HepG2 (cell line): Measurements from ENCODE around the gene TAOK3. TPM values are rescaled to one million over a fixed set of nuclear protein-coding genes. Genes with fewer than 3 reads are reported as not detected.

Experiments used
- ATAC-seq: fragments of 200-7000 bp; cut with Tn5 transposase; 3 replicates; pipeline ENCODE4 v1.9.1; 2020; ENCODE audit warnings: mild to moderate bottlenecking, moderate library complexity
- BruUV-seq: library from RNA; stranded (reverse); fragments of 400-500 nt; replicated peaks from 2 replicates; lab custom pipeline; 2021; lab: Mats Ljungman, UMichigan
- CTCF ChIA-PET: fragments of 300-600 bp; formaldehyde crosslinking; extraction: SDS; loops from one replicate; lab custom pipeline; 2021; ENCODE audit warnings: low total read pairs, inconsistent platforms, low intra/inter-chr PET ratio; lab: Yijun Ruan, JAX
- POLR2A ChIA-PET: fragments of 350-600 bp; sonication (Branson Sonifier 250); formaldehyde crosslinking; loops from one replicate; lab custom pipeline; 2020; ENCODE audit warnings: antibody characterized with exemption, inconsistent platforms; lab: Yijun Ruan, JAX
- DNase-seq: peaks from one replicate; pipeline ENCODE4 v3.0.0-alpha.2; 2015; ENCODE audit warnings: low spot score
- FAIRE-seq: peaks from 3 replicates; lab custom pipeline; 2011; peaks lifted over from hg19 to GRCh38; lab: Jason Lieb, UNC
- H2AFZ ChIP-seq: one replicate; pipeline ENCODE4 v1.6.1; 2011; ENCODE audit warnings: low read length, inconsistent platforms
- H3K27ac ChIP-seq: fragments of 300-600 bp; 3 replicates; pipeline ENCODE4 v1.8.0; 2011; ENCODE audit warnings: mixed run types, mild to moderate bottlenecking, mixed read lengths, low read length, inconsistent platforms; ENCODE audit not compliant: insufficient read depth; ENCODE audit errors: extremely low read length
- H3K27me3 ChIP-seq, 2 experiments: fragments of 200-600 bp in 1 of 2; 2 replicates in 1 of 2; 3 replicates in 1 of 2; pipeline versions ENCODE4 v1.6.0 to v1.8.0; 2011; ENCODE audit warnings: low read length in 2 of 2, mild to moderate bottlenecking in 2 of 2, moderate library complexity in 2 of 2, inconsistent platforms in 1 of 2; ENCODE audit not compliant: insufficient read depth in 2 of 2, control insufficient read depth in 1 of 2
- H3K36me3 ChIP-seq, 2 experiments: fragments of 200-600 bp in 1 of 2; replicated peaks in 1 of 2; 2 replicates in 1 of 2; 3 replicates in 1 of 2; pipeline versions ENCODE4 v1.5.1 to v1.8.0; 2011; ENCODE audit warnings: low read length in 2 of 2, inconsistent platforms in 1 of 2; ENCODE audit not compliant: insufficient read depth in 2 of 2, control insufficient read depth in 1 of 2
- H3K4me1 ChIP-seq: 2 replicates; pipeline ENCODE4 v1.5.1; 2012; ENCODE audit warnings: low read length, inconsistent platforms; ENCODE audit not compliant: insufficient read depth
- H3K4me2 ChIP-seq: 2 replicates; pipeline ENCODE4 v1.6.0; 2011; ENCODE audit warnings: low read depth, low read length, inconsistent platforms
- H3K4me3 ChIP-seq, 3 experiments: fragments of 200-600 bp in 1 of 3; sonication (generic), shearing (Covaris generic) in 1 of 3; replicated peaks in 1 of 3; 2 replicates each; pipeline ENCODE4 v1.5.1; 2011 to 2016; ENCODE audit warnings: low read length in 3 of 3, inconsistent platforms in 2 of 3, low read depth in 2 of 3, mild to moderate bottlenecking in 2 of 3, control low read depth in 1 of 3, mixed read lengths in 1 of 3; ENCODE audit not compliant: insufficient read depth in 1 of 3
- H3K79me2 ChIP-seq: one replicate; pipeline ENCODE4 v1.6.1; 2011; ENCODE audit warnings: low read length, inconsistent platforms; ENCODE audit not compliant: insufficient read depth
- H3K9ac ChIP-seq: 2 replicates; pipeline ENCODE4 v1.6.0; 2011; ENCODE audit warnings: mild to moderate bottlenecking, low read depth, low read length, inconsistent platforms; ENCODE audit not compliant: insufficient read depth
- H3K9me3 ChIP-seq: 2 replicates; pipeline ENCODE4 v1.5.1; 2012; ENCODE audit warnings: mild to moderate bottlenecking, low read length
- H4K20me1 ChIP-seq: 2 replicates; pipeline ENCODE4 v1.6.0; 2011; ENCODE audit warnings: inconsistent platforms, mild to moderate bottlenecking, low read length, moderate library complexity; ENCODE audit not compliant: insufficient read depth
- ELF4 ChIP-seq: sonication (generic); formaldehyde crosslinking; IDR thresholded peaks from 2 replicates; pipeline ENCODE4 v1.5.0; 2020; ENCODE audit warnings: missing genetic modification reagents, mild to moderate bottlenecking, moderate library complexity, borderline replicate concordance
- FOXK2 ChIP-seq: fragments of 450-650 bp; IDR thresholded peaks from 2 replicates; pipeline ENCODE4 v1.6.1; 2016
- FOXO1 ChIP-seq: sonication (generic); formaldehyde crosslinking; IDR thresholded peaks from 2 replicates; pipeline ENCODE4 v1.4.0; 2020; ENCODE audit warnings: missing genetic modification reagents
- GZF1 ChIP-seq: sonication (generic); formaldehyde crosslinking; IDR thresholded peaks from 2 replicates; pipeline ENCODE4 v1.5.1; 2020; ENCODE audit warnings: mild to moderate bottlenecking, missing genetic modification reagents
- HMG20B ChIP-seq: conservative IDR thresholded peaks from 2 replicates; pipeline ENCODE4 v1.6.1; 2016; ENCODE audit warnings: missing genetic modification reagents, missing compliant biosample characterization
- IKZF4 ChIP-seq: sonication (generic); formaldehyde crosslinking; IDR thresholded peaks from 2 replicates; pipeline ENCODE4 v1.5.1; 2020; ENCODE audit warnings: borderline replicate concordance, mild to moderate bottlenecking, low read depth, missing genetic modification reagents; ENCODE audit errors: not compliant biosample characterization
- MAZ ChIP-seq, 2 experiments: sonication (generic) in 1 of 2; formaldehyde crosslinking in 1 of 2; IDR thresholded peaks; 2 replicates each; pipeline versions ENCODE4 v1.5.0 to v1.6.1; 2012 to 2020; ENCODE audit warnings: low read depth in 2 of 2, mild to moderate bottlenecking in 2 of 2, borderline replicate concordance in 1 of 2, improper control_type of control experiment in 1 of 2, low read length in 1 of 2, missing genetic modification reagents in 1 of 2, moderate library complexity in 1 of 2
- NR2F1 ChIP-seq, 2 experiments: fragments of 450-650 bp in 1 of 2; formaldehyde crosslinking in 1 of 2; IDR thresholded peaks; 2 replicates each; pipeline versions ENCODE4 v1.5.0 to v1.6.1; 2016 to 2020; ENCODE audit warnings: mild to moderate bottlenecking in 1 of 2, missing compliant biosample characterization in 1 of 2, missing genetic modification reagents in 1 of 2, moderate library complexity in 1 of 2
- ZBTB7A ChIP-seq: sonication (generic); formaldehyde crosslinking; IDR thresholded peaks from 2 replicates; pipeline ENCODE4 v1.8.0; 2022; ENCODE audit warnings: mild to moderate bottlenecking, missing genetic modification reagents
- ZNF136 ChIP-seq: sonication (generic); formaldehyde crosslinking; IDR thresholded peaks from 2 replicates; pipeline ENCODE4 v1.8.1; 2022; ENCODE audit warnings: low read depth, mild to moderate bottlenecking, moderate library complexity, missing genetic modification reagents
- ZNF260 ChIP-seq: sonication (generic); formaldehyde crosslinking; IDR thresholded peaks from 2 replicates; pipeline ENCODE4 v1.4.0; 2020; ENCODE audit warnings: missing genetic modification reagents, low read depth, mild to moderate bottlenecking, borderline replicate concordance
- WGBS: methylation state at CpG from one replicate; pipeline ENCODE4 v1.1.6; 2017; ENCODE audit warnings: low lambda C conversion rate; 5-methylcytosine and 5-hydroxymethylcytosine counted together
- in situ Hi-C: cut with HindIII; loops from 2 replicates; pipeline ENCODE4 v1.10.0; 2017; ENCODE audit warnings: low pct_unique_long_range_greater_than_20kb; ENCODE audit not compliant: extremely low pct_ligation_motif_present
- intact Hi-C: fragments of 100-400 bp; cut with micrococcal nuclease; formaldehyde crosslinking; loops from one replicate; pipeline ENCODE4 v1.10.0; 2022; ENCODE audit not compliant: unreplicated experiment
- polyA plus RNA-seq, 8 experiments: library from polyadenylated mRNA; depleted of rRNA in 3 of 8; stranded (reverse) in 7 of 8; unstranded in 1 of 8; fragments of >200 nt; fragmentation: Illumina TruSeq in 4 of 8; extraction: Trizol in 4 of 8; gene quantifications; 2 replicates each; pipeline versions ENCODE4 v1.2.1 to v1.2.3, GENCODE V29; 2011 to 2016; ENCODE audit warnings: low read depth in 4 of 8, missing spikeins in 1 of 8, mixed read lengths in 1 of 8; ENCODE audit not compliant: insufficient read depth in 1 of 8
- total RNA-seq, 5 experiments: library from RNA; depleted of rRNA; stranded (reverse); fragments of >200 nt; fragmentation: Illumina TruSeq; extraction: Trizol; gene quantifications; 2 replicates each; pipeline ENCODE4 v1.2.3, GENCODE V29; 2016; ENCODE audit warnings: low read depth in 1 of 5
- TF ChIP-seq, protein P1 (sequence below): sonication (generic); formaldehyde crosslinking; IDR thresholded peaks from 2 replicates; pipeline ENCODE4 v1.4.0; 2020; ENCODE audit warnings: mild to moderate bottlenecking, missing genetic modification reagents, borderline replicate concordance

Gene TAOK3
- total and polyA plus RNA-seq, 2 of the 13 experiments (the other 11 are each of a cell fraction or from before 2014, with no cell fraction given), result 10.4 to 12.3 TPM

DNA sequence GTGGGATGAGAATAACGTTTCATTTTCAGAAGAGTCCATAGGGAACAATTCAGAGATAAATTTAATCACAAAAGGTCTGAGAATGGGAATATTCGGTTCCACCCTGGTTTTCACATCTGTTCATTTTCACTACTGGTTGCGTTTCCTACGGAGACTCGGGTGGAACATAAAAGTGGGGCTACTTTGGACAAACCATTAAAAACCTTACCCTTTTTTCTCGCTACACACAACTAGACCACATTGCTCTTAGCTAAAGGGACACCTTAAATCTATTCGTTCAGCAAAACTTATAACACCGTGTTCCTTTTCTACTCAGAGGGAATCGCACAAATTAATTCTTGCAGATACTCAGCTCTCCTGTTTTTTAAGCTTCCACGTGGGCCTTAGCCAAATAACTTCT, 2.6 kb upstream of the TAOK3 start:
- no peak for ATAC-seq
- no peak for DNase-seq
- CTCF ChIA-PET, result interaction anchor here (1.5 to 1.7 kb wide), 2 partner anchors 193 to 255 kb away, joined by 6 to 17 read pairs; no protein-coding TSS in a partner anchor
- Histone ChIP-seq H3K27ac (peak overlapping the region; percentile 88), H3K4me3 (peak overlapping the region; percentile 74 to 92 (median 86)), H3K4me2 (peak overlapping the region; percentile 85), H3K36me3 (peaks cover 4 to 10% of the 10 kb centered on the region in 2 experiments; a peak in 3 of 5 replicates), H3K9ac (peak overlapping the region; percentile 88), H3K4me1 (peaks cover 28% of the 10 kb centered on the region), H2AFZ (peak overlapping the region; percentile 70), H3K27me3 (no peaks in the 10 kb centered on the region; a peak in 1 of 5 replicates), H3K9me3 (no peaks in the 10 kb centered on the region), H3K79me2 (peaks cover 43% of the 10 kb centered on the region), H4K20me1 (peaks cover 8% of the 10 kb centered on the region; the same call in 1 of the 2 replicates)
- no TSS peak for BruUV-seq
- intact Hi-C loops, result no loop called here
- TF ChIP-seq GZF1 (CRISPR knock-in tag) (no peak), ZBTB7A (CRISPR knock-in tag) (no peak), FOXO1 (CRISPR knock-in tag) (no peak)
- 57% methylated on average over 10 of the region's 10 CpGs for WGBS
- in situ Hi-C loops, result no loop called here
- POLR2A ChIA-PET, result interaction anchor here (0.5 to 2.2 kb wide), 6 partner anchors 21 to 314 kb away, joined by 3 to 20 read pairs (median 4); partner anchors contain the start of genes PEBP1 and WSB2
- no peak for FAIRE-seq

DNA sequence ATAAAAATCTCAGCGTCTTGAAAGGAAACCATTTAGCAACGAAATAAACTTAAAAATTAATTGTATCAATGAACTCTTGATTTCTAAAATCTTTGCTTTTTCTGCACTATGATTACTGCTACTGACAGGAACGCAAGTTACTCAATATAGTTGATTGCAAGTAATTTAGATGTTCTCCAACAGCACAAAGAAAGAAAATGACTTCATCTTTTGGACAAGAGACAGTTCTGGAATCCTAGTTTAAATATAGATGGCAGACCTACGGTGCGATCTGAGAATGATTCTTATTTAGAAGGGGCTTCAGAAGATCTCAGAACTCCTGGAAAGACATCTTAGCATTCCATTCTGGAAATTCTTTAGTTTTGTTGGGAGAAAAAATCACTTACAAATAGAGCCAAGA, 2.2 kb upstream of the TAOK3 start:
- no TSS peak for BruUV-seq
- 84% methylated on average over 5 of the region's 5 CpGs for WGBS
- no peak overlapping the region for H2AFZ ChIP-seq
- no peak overlapping the region for H3K27ac ChIP-seq
- peaks cover 8% of the 10 kb centered on the region; the same call in 1 of the 2 replicates for H4K20me1 ChIP-seq
- in situ Hi-C loops (loop anchor here (5.0 kb wide), 2 partner anchors 193 to 253 kb away; no protein-coding TSS in a partner anchor), intact Hi-C loops (loop anchor here (5.0 kb wide), 1 partner anchor 238 kb away; the partner anchor contains the start of gene PEBP1)
- H3K9me3 ChIP-seq, result no peaks in the 10 kb centered on the region
- H3K79me2 ChIP-seq, result peaks cover 47% of the 10 kb centered on the region
- ATAC-seq (no peak), FAIRE-seq (no peak), DNase-seq (no peak)
- no peaks in the 10 kb centered on the region; a peak in 1 of 5 replicates for H3K27me3 ChIP-seq
- H3K36me3 ChIP-seq, result peaks cover 4 to 7% of the 10 kb centered on the region in 2 experiments; a peak in 3 of 5 replicates
- CTCF ChIA-PET, result no interaction called here
- H3K9ac ChIP-seq, result no peak overlapping the region
- peak overlapping the region; percentile 85; the same call in 1 of the 2 replicates for H3K4me2 ChIP-seq
- H3K4me3 ChIP-seq, result peak overlapping the region in 1 of 3 experiments; percentile 87; a peak in 1 of 6 replicates
- peaks cover 33% of the 10 kb centered on the region for H3K4me1 ChIP-seq
- POLR2A ChIA-PET, result interaction anchor here (2.1 to 2.2 kb wide), 2 partner anchors 239 to 254 kb away, joined by 19 to 20 read pairs; partner anchors contain the start of gene PEBP1
- TF ChIP-seq IKZF4 (CRISPR knock-in tag) (no peak), FOXK2 (no peak), ZNF136 (CRISPR knock-in tag) (no peak), HMG20B (CRISPR knock-in tag) (no peak), ZNF260 (CRISPR knock-in tag) (no peak), ELF4 (CRISPR knock-in tag) (no peak), MAZ (IDR thresholded peaks at IDR 0.05; ENCODE audit: borderline replicate concordance, low read depth, low read length) (no peak), MAZ (CRISPR knock-in tag; IDR thresholded peaks at IDR 0.05; ENCODE audit: low read depth) (no peak), NR2F1 (CRISPR knock-in tag; IDR thresholded peaks at IDR 0.05) (no peak)
- TF ChIP-seq, protein P1, sequence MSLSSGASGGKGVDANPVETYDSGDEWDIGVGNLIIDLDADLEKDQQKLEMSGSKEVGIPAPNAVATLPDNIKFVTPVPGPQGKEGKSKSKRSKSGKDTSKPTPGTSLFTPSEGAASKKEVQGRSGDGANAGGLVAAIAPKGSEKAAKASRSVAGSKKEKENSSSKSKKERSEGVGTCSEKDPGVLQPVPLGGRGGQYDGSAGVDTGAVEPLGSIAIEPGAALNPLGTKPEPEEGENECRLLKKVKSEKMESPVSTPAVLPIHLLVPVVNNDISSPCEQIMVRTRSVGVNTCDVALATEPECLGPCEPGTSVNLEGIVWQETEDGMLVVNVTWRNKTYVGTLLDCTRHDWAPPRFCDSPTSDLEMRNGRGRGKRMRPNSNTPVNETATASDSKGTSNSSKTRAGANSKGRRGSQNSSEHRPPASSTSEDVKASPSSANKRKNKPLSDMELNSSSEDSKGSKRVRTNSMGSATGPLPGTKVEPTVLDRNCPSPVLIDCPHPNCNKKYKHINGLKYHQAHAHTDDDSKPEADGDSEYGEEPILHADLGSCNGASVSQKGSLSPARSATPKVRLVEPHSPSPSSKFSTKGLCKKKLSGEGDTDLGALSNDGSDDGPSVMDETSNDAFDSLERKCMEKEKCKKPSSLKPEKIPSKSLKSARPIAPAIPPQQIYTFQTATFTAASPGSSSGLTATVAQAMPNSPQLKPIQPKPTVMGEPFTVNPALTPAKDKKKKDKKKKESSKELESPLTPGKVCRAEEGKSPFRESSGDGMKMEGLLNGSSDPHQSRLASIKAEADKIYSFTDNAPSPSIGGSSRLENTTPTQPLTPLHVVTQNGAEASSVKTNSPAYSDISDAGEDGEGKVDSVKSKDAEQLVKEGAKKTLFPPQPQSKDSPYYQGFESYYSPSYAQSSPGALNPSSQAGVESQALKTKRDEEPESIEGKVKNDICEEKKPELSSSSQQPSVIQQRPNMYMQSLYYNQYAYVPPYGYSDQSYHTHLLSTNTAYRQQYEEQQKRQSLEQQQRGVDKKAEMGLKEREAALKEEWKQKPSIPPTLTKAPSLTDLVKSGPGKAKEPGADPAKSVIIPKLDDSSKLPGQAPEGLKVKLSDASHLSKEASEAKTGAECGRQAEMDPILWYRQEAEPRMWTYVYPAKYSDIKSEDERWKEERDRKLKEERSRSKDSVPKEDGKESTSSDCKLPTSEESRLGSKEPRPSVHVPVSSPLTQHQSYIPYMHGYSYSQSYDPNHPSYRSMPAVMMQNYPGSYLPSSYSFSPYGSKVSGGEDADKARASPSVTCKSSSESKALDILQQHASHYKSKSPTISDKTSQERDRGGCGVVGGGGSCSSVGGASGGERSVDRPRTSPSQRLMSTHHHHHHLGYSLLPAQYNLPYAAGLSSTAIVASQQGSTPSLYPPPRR (CRISPR knock-in tag), result no peak
